Activated T-cell treated with anti-CD3 and anti-CD28 coated beads for 1 hour (primary cell): ENCODE measurements around the gene ZSCAN20.

Experiments used
- DNase-seq: peaks from one replicate; pipeline ENCODE4 v3.0.0-alpha.2; 2020; ENCODE audit warnings: low read depth

The ZSCAN20 gene

GRCh38 chr1:33535334-33535733, 62.9 kb downstream of the ZSCAN20 start:
- no peak for DNase-seq

- DNase-seq = no peak
Observed at GRCh38 chr1:33537885-33538284, 65.4 kb downstream of the ZSCAN20 start.

- DNase-seq = no peak
Observed at GRCh38 chr1:33541966-33542365, 69.5 kb downstream of the ZSCAN20 start.
